Activated effector memory CD4-positive, alpha-beta T cell treated with anti-CD3 and anti-CD28 coated beads, Interleukin-2, amount 50 U/mL, for 16 hours (primary cell): ENCODE data around the gene PCDH15.

ENCODE experiments used
- DNase-seq: peaks from one replicate; pipeline ENCODE4 v3.0.0-alpha.2; 2020

Gene PCDH15

DNA sequence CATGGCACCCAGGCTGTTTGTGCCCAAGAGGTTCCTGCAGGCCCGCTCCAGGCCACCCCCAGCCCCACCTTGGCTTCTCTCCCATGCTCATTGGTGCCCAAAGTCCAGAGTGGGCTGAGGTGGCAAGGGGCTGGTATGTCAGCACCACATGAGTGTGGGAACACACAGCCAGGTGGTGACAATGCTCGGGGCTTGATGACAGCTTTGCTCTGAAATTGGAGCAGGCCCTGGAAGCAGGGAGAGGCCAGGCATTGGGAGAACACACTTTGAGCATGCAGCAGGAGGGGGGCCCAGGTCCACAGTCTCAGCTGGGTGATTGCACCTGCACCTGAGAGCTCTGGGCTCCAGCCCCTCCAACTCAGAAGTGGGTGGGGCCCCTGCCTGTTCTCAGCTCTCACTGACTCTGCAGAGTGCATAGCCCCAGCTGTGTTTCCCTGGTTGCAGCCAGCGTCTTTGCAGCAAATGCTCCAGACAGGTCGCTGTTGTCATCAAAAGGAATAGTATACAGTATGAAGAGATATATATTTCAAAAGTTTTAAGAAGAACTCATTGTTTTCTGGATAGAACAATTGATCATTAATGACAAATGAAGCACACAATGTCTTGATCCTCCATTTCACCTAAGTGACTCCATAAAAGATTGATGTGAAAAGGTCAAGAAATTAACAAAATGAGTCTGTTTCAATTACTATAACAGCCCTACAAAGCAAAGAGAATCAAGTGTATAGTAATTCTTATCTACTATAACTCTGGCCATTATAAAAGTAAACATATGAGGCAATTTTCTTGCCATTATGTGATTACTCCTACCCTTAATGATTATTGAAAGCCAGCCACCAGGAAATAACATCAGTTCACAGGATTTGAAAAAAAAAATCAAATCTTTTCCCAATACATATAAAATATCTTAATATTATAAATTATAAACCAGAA lies 848.1 kb downstream of the PCDH15 start:
- DNase-seq = no peak

DNA sequence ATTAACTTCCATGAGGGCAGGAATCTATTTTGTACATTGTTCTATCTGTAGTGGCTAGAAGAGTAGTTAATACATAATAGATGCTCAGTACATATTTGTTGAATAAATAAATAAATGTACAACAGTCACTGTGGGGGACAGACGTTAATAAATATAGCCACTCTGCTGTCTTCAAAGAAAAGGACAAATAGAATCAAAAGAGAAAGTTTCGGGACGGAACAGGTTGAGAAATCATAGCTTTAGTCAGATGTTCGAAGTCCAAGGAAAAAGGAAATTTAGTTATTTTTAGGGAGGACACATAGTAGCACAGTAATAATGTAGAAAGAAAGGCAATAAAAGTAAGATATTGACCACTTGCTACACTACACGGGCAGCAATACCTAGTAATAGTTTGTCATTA lies 861.4 kb downstream of the PCDH15 start:
- no peak for DNase-seq

DNA sequence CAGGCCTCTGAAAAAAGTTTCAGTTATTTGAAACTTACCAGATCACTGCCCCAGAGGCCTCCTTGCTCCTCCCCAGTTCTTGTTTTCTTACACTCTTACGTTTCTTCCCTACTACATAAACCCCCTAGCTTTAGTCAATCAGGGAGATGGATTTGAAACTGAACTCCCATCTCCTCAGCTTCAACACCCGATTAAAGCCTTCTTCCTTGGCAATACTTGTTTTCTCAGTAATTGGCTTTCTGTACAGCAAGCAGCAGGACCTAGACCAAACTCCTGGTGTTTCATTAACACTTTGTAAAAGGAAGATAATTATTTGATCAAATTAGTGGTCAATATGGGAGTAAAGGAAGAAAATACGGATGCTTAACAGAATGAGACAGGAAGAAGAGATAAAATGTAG lies 870.4 kb downstream of the PCDH15 start:
- no peak for DNase-seq

DNA sequence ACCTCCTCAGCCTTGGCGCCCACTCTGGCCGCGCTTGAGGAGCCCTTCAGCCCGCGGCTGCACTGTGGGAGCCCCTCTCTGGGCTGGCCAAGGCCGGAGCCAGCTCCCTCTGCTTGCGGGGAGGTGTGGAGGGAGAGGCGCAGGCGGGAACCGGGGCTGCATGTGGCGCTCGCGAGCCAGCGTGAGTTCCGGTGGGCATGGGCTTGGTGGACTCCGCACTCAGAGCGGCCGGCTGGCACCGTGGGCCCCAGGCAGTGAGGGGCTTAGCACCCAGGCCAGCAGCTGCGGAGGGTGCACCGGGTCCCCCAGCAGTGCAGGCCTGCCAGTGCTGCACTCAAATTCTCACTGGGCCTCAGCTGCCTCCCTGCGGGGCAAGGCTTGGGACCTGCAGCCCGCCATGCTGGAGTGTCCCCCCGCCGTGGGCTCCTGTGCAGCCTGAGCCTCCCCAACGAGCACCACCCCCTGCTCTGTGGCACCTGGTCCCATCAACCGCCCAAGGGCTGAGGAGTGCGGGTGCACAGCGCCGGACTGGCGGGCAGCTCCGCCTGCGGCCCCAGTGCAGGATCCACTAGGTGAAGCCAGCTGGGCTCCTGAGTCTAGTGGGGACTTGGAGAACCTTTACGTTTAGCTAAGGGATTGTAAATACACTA lies 876.9 kb downstream of the PCDH15 start:
- DNase-seq = peak; percentile 57

DNA sequence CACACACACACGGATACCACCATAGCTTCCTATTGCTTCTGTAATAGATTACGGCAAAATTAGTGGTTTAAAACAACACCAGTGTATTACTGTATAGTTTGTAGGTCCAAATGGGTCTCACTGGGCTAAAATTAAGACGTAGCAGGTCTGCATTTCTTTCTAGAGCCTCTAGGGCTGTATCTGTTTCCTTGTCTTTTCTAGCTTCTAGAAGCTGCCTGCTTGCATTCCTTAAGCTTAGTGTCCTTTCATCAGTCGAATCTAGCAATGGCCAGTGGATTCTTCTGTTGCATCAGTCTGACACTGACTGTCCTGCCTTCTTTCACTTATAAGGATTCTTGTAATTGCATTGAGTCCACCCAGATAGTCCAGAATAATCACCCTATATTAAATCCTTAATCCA lies 882.3 kb downstream of the PCDH15 start:
- DNase-seq = no peak

DNA sequence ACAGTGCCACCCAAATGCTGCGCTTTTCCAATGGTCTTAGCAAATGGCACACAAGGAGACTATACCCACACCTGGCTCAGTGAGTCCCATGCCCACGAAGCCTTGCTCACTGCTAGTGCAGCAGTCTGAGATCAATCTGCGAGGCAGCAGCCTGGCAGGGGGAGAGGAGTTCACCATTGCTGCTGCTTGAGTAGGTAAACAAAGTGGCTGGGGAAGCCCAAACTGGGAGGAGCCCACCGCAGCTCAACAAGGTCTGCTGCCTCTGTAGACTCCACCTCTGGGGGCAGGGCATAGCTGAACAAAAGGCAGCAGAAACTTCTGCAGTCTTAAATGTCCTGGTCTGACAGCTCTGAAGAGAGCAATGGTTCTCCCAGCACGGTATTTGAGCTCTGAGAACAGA lies 891.2 kb downstream of the PCDH15 start:
- no peak for DNase-seq

DNA sequence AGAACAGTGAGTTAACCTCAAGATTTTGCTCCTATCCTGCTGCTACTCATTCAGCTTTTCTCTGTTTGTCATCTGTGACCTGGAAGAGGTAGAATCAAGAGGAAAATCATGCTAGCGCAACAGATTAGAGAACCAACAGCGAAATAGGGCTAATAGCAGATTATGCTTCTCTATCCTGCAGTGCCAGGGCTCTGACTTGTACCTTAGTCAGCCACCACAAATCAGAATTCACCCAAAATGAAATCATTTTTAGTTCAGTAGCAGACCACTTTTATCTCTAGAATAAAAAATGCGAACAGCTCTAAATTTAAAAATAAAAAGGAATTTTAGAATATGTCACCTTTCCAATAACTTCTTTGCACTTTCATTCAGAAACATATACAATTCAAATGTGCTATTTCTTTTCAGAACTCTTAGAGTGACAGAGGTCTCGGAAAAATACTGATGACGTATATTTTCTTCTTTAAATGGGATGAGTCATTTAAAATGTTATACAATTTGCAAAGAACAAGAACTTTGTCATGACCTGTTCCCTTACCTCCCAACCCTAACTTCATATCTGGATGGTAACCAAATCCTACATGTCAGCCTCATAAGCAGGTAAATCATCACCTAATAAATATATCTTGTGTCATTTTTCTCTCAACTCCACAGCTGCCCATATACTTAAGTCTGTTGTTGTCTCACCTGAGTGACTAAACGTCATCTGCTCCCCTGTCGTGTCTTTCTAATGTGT lies 896.4 kb downstream of the PCDH15 start:
- DNase-seq = no peak

DNA sequence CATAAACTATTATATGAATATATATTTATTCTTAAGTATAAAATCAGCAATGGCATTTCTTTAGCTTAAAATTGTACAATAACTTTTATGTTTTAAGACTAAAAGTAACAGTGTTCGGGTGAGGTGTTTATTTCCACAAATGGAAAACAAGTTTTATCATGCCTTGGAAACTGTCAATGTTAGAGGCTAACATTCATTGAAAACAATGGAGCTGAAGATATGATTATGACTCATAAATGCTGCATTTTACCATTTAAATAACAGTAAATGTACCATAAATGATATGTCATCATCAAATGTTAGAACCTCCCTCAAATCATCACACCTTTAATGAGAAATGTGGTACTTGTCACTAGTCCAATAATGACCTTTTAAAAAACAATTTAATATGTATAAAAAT lies 897.3 kb downstream of the PCDH15 start:
- no peak for DNase-seq

DNA sequence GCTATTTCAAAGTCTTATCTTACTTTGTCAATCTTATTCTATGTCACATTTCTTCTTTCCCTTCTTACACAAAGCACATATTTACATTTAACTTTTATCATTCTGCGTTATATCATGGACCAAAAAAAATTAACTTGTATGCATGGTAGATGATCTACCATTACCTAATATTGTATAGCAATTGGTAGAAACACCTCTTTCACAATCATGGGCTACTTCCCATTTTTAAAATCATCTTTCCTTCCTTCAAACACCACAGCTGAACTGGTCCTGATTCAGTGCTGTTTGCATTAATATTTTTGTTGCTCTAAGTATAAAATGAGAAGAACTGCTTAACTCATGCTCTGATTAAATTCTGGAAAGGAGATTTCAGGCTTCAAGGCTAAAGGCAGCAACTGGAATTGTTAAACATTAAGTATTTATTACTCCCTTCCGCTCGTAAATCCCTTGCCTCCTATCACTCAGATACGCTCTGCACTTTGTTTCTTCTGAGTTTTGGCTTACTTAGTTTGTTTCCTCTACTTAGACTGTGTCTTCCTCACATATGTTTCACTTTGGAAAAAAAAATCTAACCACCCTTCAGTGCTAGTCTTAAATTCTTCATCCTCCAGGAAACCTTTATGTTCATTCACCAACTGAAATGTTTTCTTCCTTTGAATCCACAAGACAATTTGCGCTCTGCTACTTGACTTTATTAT lies 901.4 kb downstream of the PCDH15 start:
- DNase-seq = no peak

DNA sequence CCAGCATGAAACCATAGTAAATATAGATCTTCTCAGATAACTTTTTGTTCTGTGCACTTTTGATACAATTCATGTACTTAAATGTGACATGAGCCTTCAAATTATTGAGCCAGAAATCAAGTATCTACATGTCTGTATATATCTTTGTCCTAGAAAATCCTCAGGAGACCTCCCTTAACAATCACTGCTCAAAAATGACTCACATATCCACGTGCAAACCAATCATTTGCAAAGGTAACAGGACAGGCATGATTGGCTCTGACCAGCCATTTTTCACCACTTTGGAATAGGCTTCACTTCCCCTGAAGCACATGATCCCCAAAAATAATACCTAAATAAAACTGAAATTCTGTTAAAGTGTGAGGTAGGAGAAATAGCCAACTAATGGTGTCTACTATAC lies 902.5 kb downstream of the PCDH15 start:
- no peak for DNase-seq

DNA sequence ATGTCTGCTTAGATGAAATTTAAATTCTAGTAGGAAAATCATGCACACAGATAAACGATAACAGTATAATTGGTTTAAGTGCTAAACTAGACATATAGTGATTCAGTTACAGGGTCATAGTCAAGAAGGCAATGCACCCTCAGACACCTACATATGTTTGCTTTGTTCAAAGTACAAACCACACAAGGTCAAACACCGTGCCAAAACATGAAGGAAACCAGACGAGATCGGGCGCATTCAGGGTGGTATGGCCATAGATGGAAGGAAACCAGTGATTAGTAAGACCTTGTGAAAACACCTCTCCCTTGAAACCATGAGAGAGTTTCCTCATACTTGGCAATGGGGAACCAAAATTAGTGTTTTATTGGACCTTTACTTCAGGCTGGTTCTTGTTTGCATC lies 906.9 kb downstream of the PCDH15 start:
- DNase-seq = no peak

DNA sequence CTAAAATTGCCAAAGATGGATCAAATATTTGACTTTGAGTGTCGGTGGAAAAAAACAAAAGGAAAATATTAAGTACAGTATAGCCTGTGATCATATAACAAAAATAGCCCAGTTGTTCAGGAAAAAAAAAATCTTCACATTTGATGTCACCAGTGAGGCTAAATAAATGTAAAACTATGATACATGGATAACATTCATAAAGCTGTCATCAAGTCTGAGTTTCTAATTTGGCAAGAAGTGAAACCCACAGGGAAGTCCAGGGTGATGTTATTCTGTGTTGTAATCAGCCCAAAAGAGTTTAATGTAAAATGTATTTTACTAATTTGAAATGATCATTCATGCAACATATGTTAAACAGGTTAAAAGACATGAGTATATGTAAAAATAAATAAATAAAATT lies 908.0 kb downstream of the PCDH15 start:
- DNase-seq = no peak

DNA sequence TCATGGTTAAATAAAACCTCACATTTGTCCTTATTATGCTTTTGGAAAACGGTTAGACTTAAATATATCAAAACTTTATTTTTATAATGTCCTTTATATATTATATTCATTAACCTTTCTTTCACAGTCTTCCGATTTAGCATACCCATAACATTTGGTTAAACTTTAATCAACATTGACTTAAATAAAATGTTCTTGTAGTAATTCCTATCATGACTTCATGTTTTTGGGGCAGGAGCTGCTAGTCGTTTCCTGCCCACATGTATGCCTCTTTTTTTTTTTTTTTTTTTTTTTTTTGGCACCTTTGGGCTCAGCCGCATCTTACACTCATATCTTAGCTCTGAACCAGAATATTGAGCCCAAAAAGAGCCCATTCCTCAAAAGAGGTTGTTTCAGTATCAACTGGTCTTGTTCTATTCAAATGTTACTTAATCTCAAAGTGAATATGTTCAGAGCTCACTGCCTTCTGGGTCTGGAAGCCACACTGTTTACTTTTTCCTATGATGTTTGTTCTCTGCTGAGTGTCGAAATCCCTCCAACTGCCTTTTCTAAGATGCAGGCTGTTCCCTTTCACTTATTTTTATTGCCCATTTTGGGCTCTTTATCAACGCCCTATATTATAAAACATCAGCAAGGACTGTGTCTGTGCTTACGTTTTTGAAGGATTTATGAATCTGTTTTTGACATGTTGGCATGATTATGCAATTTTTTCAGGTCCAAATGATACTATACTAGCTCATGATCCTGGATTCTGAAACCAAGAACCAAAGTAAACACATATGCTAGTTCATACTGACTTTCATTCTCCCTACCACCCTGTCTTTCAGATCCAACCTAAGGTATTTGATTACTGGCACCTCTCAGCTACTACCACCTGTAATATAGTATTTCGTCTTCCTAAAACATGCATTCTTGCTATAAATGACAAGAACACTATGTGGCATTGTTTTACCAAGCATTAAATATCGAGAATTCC lies 914.4 kb downstream of the PCDH15 start:
- no peak for DNase-seq

DNA sequence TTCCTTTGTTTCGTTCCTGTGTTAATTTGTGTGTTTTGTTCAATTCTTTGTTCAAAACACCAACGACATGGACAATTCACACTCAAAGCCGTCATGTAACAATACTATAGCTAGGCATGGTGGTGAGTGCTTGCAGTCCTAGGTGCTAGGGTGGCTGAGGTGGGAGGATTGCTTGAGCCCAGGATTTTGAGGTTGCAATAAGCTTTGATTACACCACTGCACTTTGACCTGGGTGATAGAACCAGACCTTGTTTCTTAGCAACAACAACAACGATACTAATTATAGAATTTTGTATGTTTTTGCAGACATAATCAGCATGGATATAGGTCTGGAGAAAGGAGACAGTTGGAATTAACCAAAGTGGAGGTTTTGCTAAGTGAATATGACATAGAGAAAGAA lies 936.2 kb downstream of the PCDH15 start:
- DNase-seq = no peak

DNA sequence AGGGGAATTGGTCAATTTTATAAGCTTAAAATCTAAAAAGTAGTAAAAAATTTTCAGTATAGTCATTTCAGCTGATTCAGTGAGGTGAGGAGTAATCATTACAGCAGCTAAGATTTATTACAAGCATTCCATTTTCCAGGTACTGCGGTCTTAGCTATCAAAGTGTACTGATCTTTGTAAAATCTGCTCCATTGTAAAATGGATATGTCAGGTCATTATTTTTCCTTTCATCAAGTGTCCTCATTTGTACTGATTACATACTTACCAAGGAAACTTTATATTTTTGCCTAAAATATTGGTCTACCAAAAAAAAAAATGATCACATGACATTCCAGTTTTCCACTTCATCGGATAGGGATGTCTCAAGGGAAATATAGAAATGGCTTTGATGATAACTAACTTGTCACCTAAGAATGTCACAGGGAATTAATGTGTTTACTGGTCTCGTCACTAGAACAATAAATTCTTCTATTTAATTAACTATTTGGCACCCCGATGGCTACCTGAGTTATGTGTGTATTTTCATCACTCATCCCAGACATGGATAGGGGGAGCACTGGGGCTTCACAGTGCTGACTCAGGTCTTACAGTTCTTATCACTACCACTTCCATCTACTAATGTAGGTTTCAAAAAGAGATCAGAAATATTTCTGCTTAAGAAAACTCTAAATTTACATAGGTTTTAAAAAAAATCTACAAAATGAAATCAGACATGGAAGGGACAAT lies 948.4 kb downstream of the PCDH15 start:
- DNase-seq = no peak

DNA sequence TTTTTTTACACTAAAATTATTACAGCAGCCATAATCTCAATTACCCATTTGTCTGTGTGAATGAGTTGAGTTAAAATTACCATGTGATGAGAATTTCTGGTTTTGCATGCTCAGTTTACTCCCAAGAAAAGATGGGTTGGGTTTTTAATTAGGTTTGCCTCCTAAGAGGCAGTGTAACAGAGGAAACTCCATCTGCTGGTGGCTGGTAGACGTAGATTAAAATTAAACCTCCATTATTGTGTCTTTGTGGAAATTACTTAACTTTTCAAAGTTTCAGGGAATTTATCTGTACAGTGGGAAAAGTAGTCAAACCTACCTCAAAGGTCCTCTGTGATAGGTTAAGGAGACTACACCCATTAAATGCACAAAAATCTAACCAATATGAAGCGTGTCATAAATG lies 954.2 kb downstream of the PCDH15 start:
- DNase-seq = no peak

DNA sequence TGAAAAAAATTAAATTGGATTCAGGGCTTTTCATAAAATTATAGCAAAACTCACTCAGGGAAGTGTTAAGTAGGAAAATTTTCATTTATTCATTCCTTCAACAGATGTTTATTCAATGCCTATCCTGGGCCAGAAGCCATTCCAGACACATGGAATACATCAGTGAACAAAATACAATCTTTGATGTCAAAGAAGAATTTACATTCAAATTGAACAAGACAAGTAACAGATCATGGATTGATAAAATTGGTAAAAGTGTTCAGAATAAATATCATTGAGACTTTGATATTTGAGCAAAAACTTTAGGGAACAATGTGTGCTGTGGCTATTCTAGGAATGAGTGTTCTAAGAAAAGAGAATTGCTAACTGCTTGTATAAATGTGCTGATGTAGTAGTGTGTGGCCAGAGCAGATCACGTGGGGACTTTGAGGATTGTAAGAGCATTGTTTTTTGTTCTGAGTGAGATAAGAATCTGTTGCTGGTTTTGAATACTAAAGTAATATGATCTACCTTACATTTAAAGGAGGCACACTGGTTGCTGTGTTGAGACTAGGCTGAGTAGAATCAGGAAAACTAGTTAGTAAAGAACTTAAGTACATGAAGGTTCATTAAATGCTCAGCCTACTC lies 957.2 kb downstream of the PCDH15 start:
- DNase-seq = no peak

DNA sequence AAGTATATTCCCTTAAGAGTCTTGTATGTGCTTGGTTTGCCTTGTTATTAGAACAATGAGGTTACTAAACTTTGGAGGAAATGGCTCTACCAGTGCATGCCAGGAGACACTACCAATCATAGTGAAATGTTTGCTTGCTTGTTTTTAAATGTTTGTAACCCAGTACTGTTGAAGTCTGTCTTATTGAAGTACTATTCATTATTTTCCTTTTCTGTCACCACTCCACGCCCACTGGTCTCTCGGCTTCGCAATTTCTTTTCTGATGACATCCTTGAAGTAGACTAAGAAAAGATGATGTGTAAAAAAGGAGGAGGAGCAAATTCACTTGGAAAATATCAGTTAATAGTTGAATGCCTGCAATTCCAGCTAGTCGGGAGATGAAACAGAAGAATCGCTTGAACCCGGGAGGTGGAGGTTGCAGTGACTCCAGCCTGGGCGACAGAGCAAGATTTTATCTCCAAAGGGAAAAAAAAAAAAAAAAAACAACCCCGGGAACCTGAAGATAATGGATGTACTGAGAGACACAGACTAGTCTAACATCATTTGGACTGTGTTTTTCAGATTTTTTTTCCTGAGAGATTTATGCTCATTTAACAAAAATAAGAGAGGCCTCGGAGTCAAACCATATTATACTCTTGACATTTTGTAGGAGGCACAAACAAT lies 959.4 kb downstream of the PCDH15 start:
- no peak for DNase-seq

DNA sequence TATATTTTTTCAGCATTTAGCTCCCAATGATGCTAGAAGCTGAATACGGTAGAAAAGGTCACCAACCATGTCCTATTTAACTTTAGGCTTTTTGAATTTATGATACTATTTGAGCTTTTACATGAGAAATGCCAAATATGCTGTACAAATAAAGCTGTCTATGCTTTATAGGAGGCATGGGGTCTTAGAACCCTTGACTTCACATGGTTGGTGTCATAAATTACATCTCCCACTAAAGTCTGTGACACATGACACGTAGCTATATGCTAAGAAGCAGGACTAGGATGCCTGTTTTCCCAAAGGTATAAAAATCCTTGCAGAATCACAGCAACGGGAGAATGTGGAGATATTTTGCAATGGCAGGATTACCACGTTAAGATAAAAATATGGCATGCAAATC lies 960.4 kb downstream of the PCDH15 start:
- DNase-seq = no peak

DNA sequence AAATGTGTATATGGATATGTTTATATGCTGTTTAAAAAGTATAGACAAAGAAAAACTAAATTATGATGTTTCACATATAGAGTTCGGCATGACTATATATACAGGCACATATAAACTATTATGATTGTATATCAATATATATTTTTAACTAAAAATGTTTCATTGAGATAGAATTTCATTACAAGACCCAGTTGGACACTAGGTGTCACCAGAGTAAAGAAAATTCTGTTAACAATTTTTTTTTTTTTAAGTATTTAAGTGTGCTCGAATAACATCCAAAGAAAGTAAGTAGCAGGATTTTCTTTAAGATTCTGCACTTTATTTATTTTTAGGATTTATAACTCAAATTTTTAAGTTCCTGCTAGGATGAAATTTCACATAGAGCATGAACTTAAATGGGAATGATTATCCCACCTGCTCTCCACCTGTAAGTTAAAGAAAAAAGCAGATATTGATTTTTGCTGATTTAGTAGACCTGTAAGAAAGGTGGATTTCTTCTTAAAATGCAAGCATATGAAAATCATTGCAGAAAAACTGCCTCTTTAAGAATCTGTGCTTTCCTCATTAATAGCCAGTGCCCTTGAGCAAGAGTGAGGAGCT lies 961.5 kb downstream of the PCDH15 start:
- DNase-seq = no peak
